GM12875 (cell line): Measurements from ENCODE around the gene HPS3.
A peak's percentile ranks its signal among the peaks of the same experiment; 100 is the strongest.
"Not testable (repeated sequence)": the region's sequence is repeated elsewhere in the genome, so short reads cannot be mapped to it uniquely, and the experiment has no call there.

Experiments used
- H3K4me3 ChIP-seq: one replicate; pipeline ENCODE4 v1.5.1; 2011; ENCODE audit warnings: low read depth, low read length, control low read depth
- TF ChIP-seq, protein P1 (sequence below): IDR thresholded peaks from 2 replicates; pipeline ENCODE4 v1.5.1; 2011; ENCODE audit warnings: low read depth, mild to moderate bottlenecking, control low read depth, inconsistent platforms, low read length, moderate library complexity, borderline replicate concordance; ENCODE audit not compliant: insufficient read depth

HPS3 gene

DNA sequence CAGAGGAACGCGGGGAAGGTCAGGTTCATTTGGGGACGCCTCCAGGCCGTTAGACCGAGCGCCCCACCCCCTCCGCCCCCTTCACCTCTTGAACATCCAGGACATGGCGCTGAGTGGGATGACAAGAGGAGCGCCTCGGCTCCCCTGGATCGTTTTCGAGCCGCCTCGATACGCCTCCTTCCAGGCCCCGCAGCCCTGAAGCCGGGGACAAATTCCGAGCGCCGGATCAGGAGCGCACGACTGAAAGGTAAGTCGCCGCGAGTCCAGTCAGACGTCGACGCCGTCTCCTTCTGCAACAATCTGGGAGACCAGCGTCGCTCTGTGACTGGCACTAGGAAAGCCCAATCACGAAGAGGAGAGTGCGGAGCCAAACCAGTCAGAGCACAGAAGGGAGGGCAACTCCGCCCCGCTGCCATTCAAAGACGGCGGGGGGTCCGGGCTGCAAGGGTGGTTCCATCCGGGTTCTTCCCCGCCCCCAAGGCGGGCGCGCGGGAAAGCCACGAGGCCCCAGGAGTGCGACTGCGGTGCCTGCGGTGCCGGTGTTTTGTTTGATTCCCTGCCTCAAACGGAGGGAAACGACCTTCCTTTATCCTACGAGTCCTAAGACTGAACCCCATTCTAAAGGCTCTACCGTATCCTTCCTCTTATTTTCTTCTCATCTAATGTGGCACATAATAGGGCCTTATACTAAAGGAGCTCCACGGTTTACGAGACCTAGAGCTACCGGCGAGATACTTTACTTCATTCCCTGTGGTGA is 43.0 kb upstream of the HPS3 start, which contains the start of gene HLTF:
Gene HLTF (minus strand): TSS at position 302 of the 757 bp plus-strand sequence. CDS start 197 bp downstream, at position 105.
- TF ChIP-seq, protein P1, sequence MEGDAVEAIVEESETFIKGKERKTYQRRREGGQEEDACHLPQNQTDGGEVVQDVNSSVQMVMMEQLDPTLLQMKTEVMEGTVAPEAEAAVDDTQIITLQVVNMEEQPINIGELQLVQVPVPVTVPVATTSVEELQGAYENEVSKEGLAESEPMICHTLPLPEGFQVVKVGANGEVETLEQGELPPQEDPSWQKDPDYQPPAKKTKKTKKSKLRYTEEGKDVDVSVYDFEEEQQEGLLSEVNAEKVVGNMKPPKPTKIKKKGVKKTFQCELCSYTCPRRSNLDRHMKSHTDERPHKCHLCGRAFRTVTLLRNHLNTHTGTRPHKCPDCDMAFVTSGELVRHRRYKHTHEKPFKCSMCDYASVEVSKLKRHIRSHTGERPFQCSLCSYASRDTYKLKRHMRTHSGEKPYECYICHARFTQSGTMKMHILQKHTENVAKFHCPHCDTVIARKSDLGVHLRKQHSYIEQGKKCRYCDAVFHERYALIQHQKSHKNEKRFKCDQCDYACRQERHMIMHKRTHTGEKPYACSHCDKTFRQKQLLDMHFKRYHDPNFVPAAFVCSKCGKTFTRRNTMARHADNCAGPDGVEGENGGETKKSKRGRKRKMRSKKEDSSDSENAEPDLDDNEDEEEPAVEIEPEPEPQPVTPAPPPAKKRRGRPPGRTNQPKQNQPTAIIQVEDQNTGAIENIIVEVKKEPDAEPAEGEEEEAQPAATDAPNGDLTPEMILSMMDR: no peak
- peak within 1 kb of the TSS; percentile 70 for H3K4me3 ChIP-seq

DNA sequence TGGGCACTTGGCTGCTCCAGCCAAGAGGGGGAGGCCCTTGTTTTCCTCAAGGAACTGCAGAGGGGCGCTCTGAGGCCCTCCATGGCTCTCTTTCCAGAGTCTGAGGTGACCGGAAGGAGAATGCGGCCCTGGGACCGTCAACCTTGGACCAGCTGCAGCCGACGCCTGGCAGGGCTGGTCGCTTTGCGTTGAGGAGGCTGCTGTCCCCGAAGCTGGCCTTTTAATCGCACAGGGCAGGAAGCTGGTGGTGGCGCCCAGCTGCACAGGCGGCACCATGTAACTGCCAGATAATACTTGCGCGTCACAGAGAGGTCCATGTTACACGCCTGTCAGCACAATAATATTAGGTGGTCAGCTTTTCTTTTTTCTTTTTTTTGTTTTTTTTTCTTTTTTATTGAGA is 42.2 kb upstream of the HPS3 start:
- TF ChIP-seq, protein P1: no peak
- H3K4me3 ChIP-seq: no peak overlapping the region

DNA sequence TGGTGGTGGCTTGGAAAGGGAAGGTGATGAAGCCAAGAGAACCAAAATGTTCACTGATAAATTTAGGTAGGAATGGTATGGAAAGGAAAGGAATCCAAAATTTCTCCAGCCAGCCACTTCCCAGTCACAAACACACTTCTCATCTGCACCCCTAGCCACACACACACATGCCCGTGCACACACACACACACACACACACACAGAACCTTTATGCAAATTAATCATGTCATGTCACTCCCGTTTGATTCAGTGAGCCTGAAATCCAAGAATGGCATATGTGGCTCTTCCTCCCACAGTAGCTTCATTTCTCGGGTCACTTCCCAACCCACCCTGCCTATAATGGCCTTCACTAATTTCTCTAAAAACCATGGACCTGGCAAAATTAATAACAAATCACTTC is 40.0 kb upstream of the HPS3 start:
- TF ChIP-seq, protein P1: no peak
- H3K4me3 ChIP-seq: no peak overlapping the region

DNA sequence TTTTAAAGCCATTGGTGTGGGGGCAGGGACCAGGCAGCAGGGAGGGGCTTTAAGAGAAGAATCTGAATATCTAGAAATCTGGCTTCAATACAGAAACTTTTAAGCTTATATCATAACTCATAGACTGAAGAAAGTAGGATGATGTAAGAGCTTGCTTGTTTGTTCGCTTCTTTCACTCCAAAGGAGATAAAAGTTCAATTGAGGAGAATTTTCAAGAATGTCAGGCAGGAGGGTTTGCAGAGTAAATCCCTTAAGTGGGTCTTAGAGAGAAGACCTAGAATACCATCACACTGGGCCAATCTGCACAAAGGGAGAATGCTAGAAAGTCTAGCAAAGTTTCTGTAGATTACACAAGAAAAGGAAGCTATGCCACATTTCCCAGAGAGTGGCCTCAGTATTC is 39.0 kb upstream of the HPS3 start:
- H3K4me3 ChIP-seq: no peak overlapping the region
- TF ChIP-seq, protein P1: no peak

DNA sequence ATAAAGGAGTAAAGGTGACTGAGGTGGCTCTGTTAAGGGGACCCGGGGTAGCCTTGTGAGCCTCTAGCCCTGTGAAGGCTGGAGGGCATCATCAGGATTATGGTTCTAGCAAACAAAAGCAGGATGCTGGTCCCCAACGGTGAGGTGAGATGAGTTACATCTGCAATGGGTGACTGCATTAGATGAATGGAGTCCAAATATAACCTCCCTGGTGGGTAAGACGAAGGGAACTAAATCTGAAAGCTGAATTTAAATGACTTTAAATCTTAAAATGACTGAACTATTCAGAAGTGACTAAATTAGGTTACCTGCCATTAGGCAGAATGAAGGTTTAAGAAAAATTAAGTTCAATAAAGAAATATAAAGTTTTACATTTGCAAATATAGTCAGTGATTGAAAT is 38.5 kb upstream of the HPS3 start:
- no peak overlapping the region for H3K4me3 ChIP-seq
- TF ChIP-seq, protein P1: no peak

DNA sequence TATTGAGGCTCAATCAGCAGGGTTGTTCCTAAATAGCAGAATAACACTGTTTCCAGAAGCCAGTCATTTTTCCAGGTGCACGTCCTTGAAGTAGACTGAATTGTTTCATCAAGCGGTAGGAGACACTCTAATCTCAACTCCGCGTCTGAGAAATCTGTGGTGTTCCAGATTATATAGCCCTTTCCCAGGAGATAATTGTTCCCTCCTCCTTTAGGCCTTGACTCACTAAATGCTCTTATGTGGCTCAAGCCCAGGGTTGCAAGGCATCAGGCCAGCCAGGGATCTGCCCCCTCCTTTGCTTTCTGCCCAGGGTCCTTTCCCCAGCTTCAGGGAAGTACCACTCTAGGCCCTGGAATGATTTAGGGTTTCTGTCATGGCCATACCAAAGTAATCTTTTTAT is 37.5 kb upstream of the HPS3 start:
- H3K4me3 ChIP-seq: no peak overlapping the region
- TF ChIP-seq, protein P1: no peak

DNA sequence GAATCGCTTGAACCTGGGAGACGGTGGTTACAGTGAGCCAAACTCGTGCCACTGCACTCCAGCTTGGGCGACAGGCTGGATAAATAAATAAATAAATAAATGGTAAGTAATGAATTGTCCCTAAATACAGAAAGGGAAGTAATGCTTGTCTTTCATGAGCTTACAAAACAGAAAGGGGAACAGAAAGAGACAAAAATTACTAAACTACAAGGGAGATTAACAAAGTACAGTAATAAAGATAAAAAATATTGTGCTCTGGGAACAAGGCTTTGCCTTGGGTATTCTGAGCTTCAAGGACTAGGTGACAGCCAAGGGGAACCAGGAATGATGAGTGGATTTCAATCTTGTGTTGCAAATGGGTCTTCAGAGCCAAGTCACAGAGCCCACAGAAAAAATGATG is 34.0 kb upstream of the HPS3 start:
- H3K4me3 ChIP-seq: no peak overlapping the region
- TF ChIP-seq, protein P1: no peak

DNA sequence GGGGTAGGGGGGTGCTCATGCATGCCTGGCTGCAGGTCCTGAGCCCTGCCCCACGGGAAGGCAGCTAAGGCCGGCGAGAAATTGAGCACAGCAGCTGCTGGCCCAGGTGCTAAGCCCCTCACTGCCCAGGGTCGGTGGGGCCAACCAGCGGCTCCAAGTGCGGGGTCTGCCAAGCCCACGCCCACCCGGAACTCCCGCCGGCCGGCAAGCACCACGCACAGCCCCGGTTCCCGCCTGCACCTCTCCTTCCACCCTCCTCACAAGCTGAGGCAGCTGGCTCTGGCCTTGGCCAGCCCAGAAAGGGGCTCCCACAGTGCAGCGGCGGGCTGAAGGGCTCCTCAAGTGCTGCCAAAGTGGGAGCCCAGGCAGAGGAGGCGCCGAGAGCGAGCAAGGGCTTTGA is 31.5 kb upstream of the HPS3 start:
- H3K4me3 ChIP-seq: not testable (repeated sequence)
